ENCODE data around the gene SLC26A11. TPM values are rescaled to one million over a fixed set of nuclear protein-coding genes. Genes with fewer than 3 reads are reported as not detected.
"Not testable (repeated sequence)": the region's sequence is repeated elsewhere in the genome, so short reads cannot be mapped to it uniquely, and the experiment has no call there.

Gene SLC26A11
- total RNA-seq, 3 donors from 2014 or later: 13.8 to 18.1 (median 14.0) TPM

DNA sequence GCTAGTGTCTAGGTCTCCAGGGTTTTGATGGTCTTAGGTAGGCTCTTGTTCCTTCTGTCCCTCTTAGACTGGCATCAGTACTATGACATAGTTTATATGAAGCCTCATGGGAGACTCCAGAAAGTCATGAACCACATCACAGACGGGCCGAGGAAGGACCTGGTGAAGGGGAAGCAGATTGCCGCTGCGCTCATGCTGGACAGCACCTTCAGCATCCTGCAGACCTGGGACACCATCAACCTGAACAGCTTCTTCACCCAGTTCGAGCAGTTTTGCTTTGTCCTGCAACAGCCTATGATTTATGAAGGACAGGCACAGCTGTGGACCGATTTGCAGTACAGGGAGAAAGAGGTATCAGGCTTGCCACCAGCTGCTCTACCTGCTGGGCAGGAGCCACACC is 74.4 kb downstream of the SLC26A11 start:
- no peak for ATAC-seq
- Histone ChIP-seq H3K9me3 (no peaks in the 10 kb centered on the region), H3K4me3 (no peak overlapping the region), H3K36me3 (ENCODE audit: low read depth) (peaks cover 26% of the 10 kb centered on the region), H3K4me1 (ENCODE audit: low read depth) (no peaks in the 10 kb centered on the region)
- DNase-seq: peak in 1 of 3 donors; percentile 8
- intact Hi-C loops (cut with DNase I, micrococcal nuclease): no loop called here
- TF ChIP-seq, protein P1, sequence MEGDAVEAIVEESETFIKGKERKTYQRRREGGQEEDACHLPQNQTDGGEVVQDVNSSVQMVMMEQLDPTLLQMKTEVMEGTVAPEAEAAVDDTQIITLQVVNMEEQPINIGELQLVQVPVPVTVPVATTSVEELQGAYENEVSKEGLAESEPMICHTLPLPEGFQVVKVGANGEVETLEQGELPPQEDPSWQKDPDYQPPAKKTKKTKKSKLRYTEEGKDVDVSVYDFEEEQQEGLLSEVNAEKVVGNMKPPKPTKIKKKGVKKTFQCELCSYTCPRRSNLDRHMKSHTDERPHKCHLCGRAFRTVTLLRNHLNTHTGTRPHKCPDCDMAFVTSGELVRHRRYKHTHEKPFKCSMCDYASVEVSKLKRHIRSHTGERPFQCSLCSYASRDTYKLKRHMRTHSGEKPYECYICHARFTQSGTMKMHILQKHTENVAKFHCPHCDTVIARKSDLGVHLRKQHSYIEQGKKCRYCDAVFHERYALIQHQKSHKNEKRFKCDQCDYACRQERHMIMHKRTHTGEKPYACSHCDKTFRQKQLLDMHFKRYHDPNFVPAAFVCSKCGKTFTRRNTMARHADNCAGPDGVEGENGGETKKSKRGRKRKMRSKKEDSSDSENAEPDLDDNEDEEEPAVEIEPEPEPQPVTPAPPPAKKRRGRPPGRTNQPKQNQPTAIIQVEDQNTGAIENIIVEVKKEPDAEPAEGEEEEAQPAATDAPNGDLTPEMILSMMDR (IDR thresholded peaks at IDR 0.05): no peak

DNA sequence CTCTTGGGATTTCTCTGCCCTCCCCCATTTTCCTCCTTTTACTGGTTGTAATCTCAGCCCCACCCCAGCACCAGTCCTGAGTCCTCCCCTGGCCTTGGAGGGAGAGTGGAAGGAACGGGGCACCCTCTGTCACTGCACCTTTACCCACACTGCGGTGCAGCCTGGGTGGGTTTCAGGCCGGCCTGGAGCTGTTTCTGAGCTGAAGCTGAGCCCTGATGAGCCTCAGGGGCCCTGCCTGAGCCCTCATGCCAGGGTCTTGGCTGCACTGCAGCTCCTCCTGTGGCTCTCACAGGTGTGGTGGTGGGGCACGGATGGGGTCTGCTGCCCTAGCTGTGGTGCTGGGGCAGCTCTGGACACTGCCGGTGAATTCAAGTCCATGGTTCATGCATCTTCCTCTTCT is 74.9 kb downstream of the SLC26A11 start:
- intact Hi-C loops (cut with DNase I, micrococcal nuclease): no loop called here
- TF ChIP-seq, protein P1 (IDR thresholded peaks at IDR 0.05): no peak
- no peaks in the 10 kb centered on the region for H3K4me1 ChIP-seq (ENCODE audit: low read depth)
- no peak overlapping the region for H3K4me3 ChIP-seq
- ATAC-seq (no peak), DNase-seq (no peak)
- H3K36me3 ChIP-seq (ENCODE audit: low read depth): peaks cover 31% of the 10 kb centered on the region
- no peaks in the 10 kb centered on the region for H3K9me3 ChIP-seq

DNA sequence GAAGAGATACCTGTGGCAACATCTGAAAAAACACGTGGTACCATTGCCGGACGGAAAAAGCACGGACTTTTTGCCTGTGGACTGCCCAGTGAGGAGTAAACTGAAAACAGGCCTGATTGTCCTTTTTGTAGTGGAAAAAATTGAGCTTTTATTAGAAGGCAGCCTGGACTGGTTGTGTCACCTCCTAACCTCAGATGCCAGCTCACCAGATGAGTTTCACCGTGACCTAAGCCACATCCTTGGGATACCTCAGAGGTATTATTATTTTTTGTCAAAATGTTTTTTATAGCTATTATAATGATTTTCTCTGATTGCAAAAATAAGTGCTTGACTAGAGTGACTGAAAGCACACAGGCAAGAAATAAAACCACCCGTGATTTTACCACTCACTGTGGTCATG is 75.3 kb downstream of the SLC26A11 start:
- TF ChIP-seq, protein P1 (IDR thresholded peaks at IDR 0.05): no peak
- ATAC-seq: no peak
- no peak overlapping the region for H3K4me3 ChIP-seq
- no peaks in the 10 kb centered on the region for H3K9me3 ChIP-seq
- intact Hi-C loops (cut with DNase I, micrococcal nuclease): no loop called here
- H3K4me1 ChIP-seq (ENCODE audit: low read depth): no peaks in the 10 kb centered on the region
- H3K36me3 ChIP-seq (ENCODE audit: low read depth): peaks cover 32% of the 10 kb centered on the region
- no peak for DNase-seq

DNA sequence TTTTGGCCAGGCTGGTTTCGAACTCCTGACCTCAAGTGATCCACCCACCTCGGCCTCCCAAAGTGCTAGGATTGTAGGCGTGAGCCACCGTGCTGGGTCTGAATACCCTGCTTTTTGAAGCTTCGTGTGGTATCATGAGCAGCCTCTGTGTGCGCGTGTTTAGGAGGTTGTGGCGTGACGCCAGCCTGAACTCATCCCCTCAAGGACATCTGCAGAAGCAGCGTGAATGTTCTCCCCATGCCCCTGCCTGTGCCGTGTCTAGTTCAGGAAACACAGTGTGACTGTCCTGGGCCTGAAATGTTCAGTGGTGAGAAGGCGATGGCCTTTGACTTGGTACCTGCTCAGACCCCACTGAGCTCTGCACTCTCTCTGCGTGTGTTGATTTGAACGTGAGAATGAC is 76.0 kb downstream of the SLC26A11 start:
- H3K4me3 ChIP-seq: no peak overlapping the region
- H3K36me3 ChIP-seq (ENCODE audit: low read depth): peaks cover 32% of the 10 kb centered on the region
- no peak for ATAC-seq
- TF ChIP-seq, protein P1 (IDR thresholded peaks at IDR 0.05): no peak
- no peaks in the 10 kb centered on the region for H3K9me3 ChIP-seq
- no peak for DNase-seq
- intact Hi-C loops (cut with DNase I, micrococcal nuclease): no loop called here
- no peaks in the 10 kb centered on the region for H3K4me1 ChIP-seq (ENCODE audit: low read depth)

DNA sequence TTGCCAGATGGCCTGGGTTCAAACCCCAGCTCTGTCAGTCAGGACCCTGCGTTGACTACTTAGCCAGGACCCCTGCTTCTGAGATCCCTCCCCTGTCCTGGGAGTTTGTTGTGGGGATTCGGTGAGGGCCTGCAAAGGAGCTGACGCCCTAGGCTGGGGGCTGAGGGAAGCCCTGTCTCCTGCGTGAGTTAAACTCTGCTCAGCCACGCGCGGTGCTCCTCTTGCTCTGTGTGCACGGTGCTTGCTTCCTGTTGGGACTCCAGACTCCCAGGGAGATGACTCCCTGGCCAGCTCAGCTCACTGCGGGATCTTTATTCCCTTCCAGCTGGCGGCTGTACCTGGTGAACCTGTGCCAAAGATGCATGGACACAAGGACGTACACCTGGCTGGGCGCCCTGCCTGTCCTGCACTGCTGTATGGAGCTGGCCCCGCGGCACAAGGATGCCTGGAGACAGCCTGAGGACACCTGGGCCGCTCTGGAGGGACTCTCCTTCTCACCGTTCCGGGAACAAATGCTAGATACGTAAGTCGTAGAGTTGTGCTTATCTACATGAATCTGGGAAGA is 77.9 kb downstream of the SLC26A11 start:
- intact Hi-C loops (cut with DNase I, micrococcal nuclease): no loop called here
- Histone ChIP-seq H3K9me3 (no peaks in the 10 kb centered on the region), H3K4me1 (ENCODE audit: low read depth) (no peaks in the 10 kb centered on the region), H3K36me3 (ENCODE audit: low read depth) (peaks cover 26% of the 10 kb centered on the region), H3K4me3 (no peak overlapping the region)
- DNase-seq (no peak), ATAC-seq (no peak)
- TF ChIP-seq, protein P1 (IDR thresholded peaks at IDR 0.05): no peak

DNA sequence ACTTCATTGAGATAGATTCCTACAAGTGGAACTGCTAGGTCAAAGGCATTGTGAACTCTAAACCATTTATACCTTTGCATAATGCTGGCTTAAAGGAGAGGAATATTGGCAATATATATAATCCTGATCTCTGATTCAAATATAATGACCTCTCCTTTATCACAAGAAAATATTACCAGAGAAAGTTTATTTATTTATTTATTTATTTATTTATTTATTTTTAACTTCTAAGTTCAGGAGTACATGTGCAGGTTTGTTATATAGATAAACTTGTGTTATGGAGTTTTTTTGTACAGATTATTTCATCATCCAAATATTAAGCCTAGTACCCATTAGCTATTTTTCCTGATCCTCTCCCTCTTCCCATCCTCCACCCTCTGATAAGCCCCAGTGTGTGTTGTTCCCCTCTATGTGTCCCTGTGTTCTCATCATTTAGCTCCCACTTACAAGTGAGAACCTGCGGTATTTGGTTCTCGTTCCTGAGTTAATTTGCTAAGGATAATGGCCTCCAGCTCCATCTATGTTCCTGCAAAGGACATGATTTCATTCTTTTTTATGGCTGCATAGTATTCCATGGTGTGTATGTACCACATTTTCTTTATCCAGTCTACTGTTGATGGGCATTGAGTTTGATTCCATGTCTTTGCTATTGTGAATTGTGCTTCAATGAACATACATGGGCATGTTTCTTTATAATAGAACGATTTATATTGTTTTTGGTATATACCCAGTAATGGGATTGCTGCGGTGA is 79.3 kb downstream of the SLC26A11 start:
- H3K36me3 ChIP-seq (ENCODE audit: low read depth): peaks cover 26% of the 10 kb centered on the region
- ATAC-seq; intact Hi-C loops (cut with DNase I, micrococcal nuclease); H3K4me3 ChIP-seq; DNase-seq; H3K9me3 ChIP-seq; H3K4me1 ChIP-seq (ENCODE audit: low read depth): not testable (repeated sequence)

DNA sequence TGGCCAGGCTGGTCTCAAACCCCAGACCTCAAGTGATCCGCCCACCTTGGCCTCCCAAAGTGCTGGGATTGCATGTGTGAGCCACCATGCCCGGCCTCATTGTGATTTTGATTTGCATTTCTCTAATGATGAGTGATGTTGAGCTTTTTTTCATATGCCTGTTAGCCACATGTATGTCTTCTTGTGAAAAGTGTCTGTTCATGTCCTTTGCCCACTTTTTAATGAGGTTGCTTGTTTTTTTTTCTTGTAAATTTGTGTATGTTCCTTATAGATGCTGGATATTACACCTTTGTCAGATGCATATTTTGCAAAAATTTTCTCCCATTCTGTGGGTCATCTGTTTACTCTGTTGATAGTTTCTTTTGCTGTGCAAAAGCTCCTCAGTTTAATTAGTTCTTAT is 80.5 kb downstream of the SLC26A11 start:
- peaks cover 27% of the 10 kb centered on the region for H3K36me3 ChIP-seq (ENCODE audit: low read depth)
- intact Hi-C loops (cut with DNase I, micrococcal nuclease); H3K9me3 ChIP-seq; H3K4me3 ChIP-seq; H3K4me1 ChIP-seq (ENCODE audit: low read depth); DNase-seq; ATAC-seq: not testable (repeated sequence)

Measured in mucosa of descending colon (tissue), 3 donors.